GM19438 (cell line): ENCODE results near the gene PCGF3.
"Not testable (repeated sequence)": the region's sequence is repeated elsewhere in the genome, so short reads cannot be mapped to it uniquely, and the experiment has no call there.

ENCODE experiments used
- ATAC-seq: cut with Tn5 transposase; IDR thresholded peaks from one replicate; pipeline ENCODE4 v1.9.1; 2021; ENCODE audit warnings: low read depth; ENCODE audit not compliant: unreplicated experiment

The PCGF3 gene

GRCh38 chr4:754221-755120 lies 48.8 kb downstream of the PCGF3 start:
- ATAC-seq = no peak

- ATAC-seq = no peak
These were observed 51.5 kb downstream of the PCGF3 start for GRCh38 chr4:757111-757510.

DNA sequence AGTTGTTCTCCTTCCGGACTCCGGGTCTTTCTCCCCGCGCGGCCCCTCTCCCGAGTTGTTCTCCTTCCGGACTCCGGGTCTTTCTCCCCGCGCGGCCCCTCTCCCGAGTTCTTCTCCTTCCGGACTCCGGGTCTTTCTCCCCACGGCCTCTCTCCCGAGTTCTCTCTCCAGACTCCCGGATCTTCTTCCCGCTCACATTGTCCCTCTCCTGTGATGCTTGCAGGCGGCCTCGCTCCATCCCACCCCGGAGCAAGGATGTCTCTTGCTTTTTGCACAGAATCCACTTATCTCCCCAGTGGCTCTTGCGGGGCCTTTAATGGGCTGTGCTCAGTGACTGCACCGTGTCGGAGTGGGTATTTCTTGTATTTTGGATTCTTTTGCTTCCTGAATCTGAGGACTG lies 54.2 kb downstream of the PCGF3 start:
- not testable (repeated sequence) for ATAC-seq

DNA sequence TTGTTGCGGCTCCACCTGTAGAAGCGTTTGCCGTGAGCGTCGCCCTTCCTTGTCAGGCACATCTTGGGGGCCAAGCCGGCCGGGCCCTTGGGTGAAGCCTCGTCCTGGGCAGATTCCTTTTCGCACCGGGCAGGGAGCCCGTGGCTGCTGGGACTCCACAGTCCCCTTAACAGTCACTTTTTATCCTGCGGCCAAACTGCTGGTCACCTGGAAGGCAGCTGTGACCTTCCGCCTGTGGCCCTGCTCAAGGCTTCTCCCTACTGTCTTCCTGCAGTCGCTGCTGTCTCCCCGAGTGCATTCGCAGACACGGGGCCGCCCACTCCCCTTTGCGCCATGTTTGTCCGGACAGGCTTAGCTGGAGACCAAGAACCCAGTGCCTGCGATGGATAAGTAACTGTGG lies 55.0 kb downstream of the PCGF3 start:
- no peak for ATAC-seq

GRCh38 chr4:761086-761485 lies 55.5 kb downstream of the PCGF3 start:
- no peak for ATAC-seq

GRCh38 chr4:761739-762138 lies 56.1 kb downstream of the PCGF3 start:
- ATAC-seq = no peak

- ATAC-seq = no peak
These were observed 56.9 kb downstream of the PCGF3 start for GRCh38 chr4:762211-763190.

DNA sequence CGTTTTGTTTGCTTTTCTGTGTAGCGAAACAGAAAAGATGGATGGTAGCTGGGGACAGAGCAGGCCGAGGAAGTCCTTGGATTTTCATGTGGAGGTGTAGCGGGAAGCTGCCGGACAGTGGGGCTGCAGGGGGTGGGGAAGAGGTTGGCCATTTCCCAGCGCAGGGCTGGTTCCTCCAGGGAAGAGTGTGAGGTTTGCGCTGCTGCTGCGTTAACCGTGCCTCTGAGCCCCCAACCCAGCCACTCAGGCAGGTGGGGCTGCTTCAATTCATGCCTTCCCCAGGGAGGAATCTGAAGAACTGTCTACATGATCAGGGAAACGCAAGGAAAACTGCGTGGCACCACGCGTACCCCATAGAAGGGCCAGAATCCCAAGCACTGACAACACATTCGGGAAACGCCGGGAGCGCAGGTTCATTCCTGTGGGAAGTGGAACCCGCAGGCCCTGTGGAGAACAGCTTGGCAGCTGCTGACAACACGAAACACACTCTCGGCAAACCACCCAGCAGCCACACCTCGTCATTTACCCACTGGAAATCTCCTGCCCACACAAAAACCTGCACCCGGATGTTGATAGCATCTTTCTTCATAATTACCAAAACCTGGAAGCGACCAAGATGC lies 57.7 kb downstream of the PCGF3 start:
- no peak for ATAC-seq

DNA sequence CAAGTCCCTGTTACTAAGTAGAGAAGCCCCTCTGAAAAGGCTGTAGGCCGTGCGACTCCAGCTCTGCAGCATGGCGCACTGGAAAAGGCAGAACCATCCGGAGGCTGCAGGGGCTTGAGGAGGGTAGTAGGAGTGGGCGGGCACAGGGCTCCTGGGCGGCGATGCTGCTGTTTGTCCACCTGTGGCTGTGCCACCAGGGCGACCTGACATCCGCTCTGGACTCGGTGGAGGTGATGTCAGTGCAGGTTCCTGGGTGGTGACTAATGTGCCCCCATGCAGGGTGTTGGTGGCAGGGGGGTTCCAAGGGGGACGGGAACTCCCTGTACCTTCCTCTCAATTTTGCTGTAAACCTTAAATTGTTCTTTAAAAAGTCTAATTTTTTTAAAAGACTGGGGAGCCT lies 58.3 kb downstream of the PCGF3 start:
- no peak for ATAC-seq

DNA sequence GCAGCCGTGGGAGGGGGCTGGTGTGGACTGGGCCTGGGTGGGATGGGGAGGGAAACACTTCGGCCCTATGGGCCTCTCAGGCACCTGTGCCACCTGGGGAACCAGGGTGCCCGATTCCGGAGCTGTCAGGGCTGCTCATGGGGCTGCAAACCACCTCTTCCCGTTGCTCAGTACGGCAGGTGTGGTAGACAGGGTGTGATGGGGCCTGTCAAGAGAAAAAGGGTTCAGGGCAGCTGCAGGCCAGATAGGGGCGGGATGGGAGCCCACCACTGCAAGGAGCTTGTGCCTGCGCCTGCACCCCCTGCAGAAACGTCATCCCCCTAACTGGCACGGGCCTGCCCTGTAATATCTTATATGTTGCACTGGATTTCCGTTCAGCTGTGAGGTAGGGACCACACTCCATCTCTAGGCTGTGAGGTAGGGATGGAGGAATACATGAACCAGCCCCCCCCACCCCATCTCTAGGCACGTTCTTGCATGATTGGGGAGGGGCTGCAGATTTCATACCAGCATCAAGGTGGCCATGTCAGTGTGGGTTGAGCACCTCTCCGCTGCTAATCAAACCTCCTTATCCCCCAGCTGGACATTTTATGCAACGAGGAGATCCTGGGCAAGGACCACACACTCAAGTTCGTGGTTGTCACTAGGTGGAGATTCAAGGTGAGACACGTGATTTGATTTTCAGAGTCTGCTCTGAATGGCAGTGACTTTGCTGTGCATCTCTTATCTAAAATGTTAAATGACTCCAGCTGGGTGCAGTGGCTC lies 59.0 kb downstream of the PCGF3 start:
- ATAC-seq = no peak

DNA sequence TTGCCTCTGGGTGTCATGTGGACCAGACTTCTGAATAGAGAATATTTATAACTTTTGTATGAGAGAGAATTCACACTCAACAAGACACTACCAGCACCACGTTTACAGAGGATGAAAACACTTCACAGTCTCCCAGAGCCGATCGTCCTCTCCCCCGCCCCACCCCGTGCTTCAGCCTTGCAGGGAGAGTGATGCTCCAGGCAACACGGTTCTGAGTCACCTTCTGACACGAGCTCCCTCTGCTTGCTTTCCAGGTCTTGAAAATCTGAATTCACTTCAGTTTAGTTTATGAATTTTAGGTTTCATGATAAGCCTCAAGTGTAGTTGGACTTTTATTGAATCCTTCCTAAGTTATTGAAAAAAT lies 60.5 kb downstream of the PCGF3 start:
- ATAC-seq = no peak

DNA sequence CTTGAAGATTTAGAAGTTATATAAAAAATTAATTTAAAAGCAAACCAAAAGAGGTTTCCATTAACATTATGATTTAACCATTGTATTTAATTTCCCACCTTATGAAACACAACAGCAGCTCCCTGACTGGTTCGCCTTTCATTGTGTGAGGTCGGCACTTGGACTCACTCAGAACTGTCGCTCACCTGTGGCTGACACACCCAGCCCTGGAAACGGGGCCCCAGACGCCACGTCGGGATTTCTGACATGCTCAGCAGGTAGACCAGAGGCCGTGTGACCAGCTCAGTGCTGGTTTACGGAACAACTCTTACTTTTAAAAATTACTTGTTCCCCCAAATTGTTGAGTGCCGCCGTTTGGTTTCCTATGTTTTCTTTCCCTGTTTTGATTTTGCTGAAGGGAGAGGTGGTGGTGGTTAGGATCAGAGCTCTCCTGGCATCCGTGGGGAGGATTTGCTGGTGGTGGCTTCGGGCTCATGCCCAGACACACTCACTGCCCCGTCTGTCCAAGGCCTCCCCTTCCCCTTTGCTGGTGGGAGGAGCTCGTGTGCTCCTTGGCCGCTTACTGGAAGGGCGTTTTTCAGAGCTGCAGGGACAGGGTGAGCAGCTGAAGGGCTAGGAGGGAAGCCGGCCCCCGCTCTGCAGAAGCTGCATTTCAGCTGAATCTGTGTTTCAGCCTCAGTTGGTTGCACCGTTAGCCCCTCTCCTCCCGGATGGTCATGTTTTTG lies 61.1 kb downstream of the PCGF3 start:
- ATAC-seq = no peak

- ATAC-seq = no peak
These were observed 62.4 kb downstream of the PCGF3 start for GRCh38 chr4:768076-768475.

DNA sequence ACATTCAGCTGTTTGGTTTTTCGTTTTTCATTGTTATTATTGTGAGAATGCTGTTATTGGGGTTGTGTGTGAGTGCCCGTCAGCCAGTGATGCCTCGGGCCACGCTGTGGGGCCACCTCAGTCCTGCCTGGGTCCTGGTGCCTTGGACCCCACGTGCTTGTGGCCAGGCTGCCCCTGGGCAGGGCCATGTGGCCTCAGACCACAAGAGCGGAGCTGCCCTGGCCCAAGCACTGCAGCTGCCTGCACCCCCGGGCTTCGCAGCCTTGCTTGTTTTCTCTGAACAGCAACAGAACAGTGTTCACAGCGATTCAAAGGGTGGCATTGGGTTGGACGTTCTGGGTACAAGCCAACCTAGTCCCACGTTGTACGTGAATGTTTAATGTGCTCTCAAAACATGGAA lies 63.4 kb downstream of the PCGF3 start:
- ATAC-seq = no peak

- ATAC-seq = no peak
These were observed 63.9 kb downstream of the PCGF3 start for GRCh38 chr4:769511-769910.

DNA sequence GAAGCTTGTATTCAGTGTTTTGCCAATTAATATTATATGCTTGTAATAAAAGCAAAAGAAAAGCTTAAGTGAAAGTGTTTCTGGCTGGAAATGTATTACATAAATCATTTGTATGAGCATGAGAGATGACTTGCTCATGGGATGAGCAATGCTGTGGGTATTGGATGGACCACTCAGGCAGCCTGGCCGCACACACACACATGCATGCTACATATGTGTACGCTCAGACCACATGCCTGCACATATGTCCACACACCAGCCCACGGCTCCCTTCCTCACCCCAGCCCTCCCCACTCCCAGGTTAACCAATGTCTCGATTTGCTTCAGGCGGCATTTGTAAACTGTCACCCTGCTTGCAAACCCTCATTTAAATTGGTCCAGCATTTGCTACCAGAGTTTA lies 64.4 kb downstream of the PCGF3 start:
- ATAC-seq = no peak

- ATAC-seq = no peak
These were observed 65.8 kb downstream of the PCGF3 start for GRCh38 chr4:771464-771863.

GRCh38 chr4:772118-772517 lies 66.5 kb downstream of the PCGF3 start:
- no peak for ATAC-seq

GRCh38 chr4:772776-773175 lies 67.1 kb downstream of the PCGF3 start:
- ATAC-seq = no peak

GRCh38 chr4:773214-773613 lies 67.6 kb downstream of the PCGF3 start:
- ATAC-seq = no peak
